ENCODE results near the gene GPR84. TPM values are rescaled to one million over a fixed set of nuclear protein-coding genes. Genes with fewer than 3 reads are reported as not detected.
A peak's percentile ranks its signal among the peaks of the same experiment; 100 is the strongest.

Gene GPR84
- total and polyA plus RNA-seq, 9 of the 15 experiments (the other 6 are each of a cell fraction or from before 2014, with no cell fraction given), result 0.07 to 0.18 (median 0.11) TPM; not detected in 5

GRCh38 chr12:54368709-54369596 lies 4.7 kb upstream of the GPR84 start (continued):
- TF ChIP-seq FOXP4 (CRISPR knock-in tag; IDR thresholded peaks at IDR 0.05; ENCODE audit: borderline replicate concordance), result no peak
- no peak for TF ChIP-seq KLF13 (tag; IDR thresholded peaks at IDR 0.05; ENCODE audit: borderline replicate concordance, low read depth)
- no peak for TF ChIP-seq ARID2 (IDR thresholded peaks at IDR 0.05)
- TF ChIP-seq STAG1 (CRISPR knock-in tag; IDR thresholded peaks at IDR 0.05; ENCODE audit: borderline replicate concordance), result peak; percentile 92
- no peak for TF ChIP-seq ZKSCAN1 (IDR thresholded peaks at IDR 0.05; ENCODE audit: low read depth, low read length)
- TF ChIP-seq MXI1 (IDR thresholded peaks at IDR 0.05; ENCODE audit: low read depth, low read length), result no peak
- TF ChIP-seq ZNF785 (CRISPR knock-in tag; IDR thresholded peaks at IDR 0.05), result no peak
- no peak for TF ChIP-seq DIDO1 (tag; IDR thresholded peaks at IDR 0.05; ENCODE audit: low read depth)
- no peak for TF ChIP-seq ZFP1 (CRISPR knock-in tag; IDR thresholded peaks at IDR 0.05)
- TF ChIP-seq, protein P1, sequence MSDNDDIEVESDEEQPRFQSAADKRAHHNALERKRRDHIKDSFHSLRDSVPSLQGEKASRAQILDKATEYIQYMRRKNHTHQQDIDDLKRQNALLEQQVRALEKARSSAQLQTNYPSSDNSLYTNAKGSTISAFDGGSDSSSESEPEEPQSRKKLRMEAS (CRISPR knock-in tag; IDR thresholded peaks at IDR 0.05), result peak; percentile 61; the same call in 1 of the 2 replicates
- TF ChIP-seq TEAD4 (IDR thresholded peaks at IDR 0.05; ENCODE audit: low read length), result peak; percentile 65
- no peak for TF ChIP-seq TEAD4 (CRISPR knock-in tag; IDR thresholded peaks at IDR 0.05; ENCODE audit: borderline replicate concordance)
- no peak for TF ChIP-seq ZNF354B (CRISPR knock-in tag; IDR thresholded peaks at IDR 0.05)
- TF ChIP-seq SMARCE1 (IDR thresholded peaks at IDR 0.05), result 0 out of 2 replicates have a peak, but pooled peaks have one; percentile 26
- TF ChIP-seq MIER1 (IDR thresholded peaks at IDR 0.05; ENCODE audit: low read depth), result no peak; the same call in 1 of the 2 replicates
- no peak; the same call in 1 of the 2 replicates for TF ChIP-seq PREB (CRISPR knock-in tag; IDR thresholded peaks at IDR 0.05)
- TF ChIP-seq ZNF324 (CRISPR knock-in tag; IDR thresholded peaks at IDR 0.05), result no peak
- no peak for TF ChIP-seq ZNF436 (CRISPR knock-in tag; IDR thresholded peaks at IDR 0.05)
- peak; percentile 64; the same call in 1 of the 2 replicates for TF ChIP-seq ARID4B (CRISPR knock-in tag; IDR thresholded peaks at IDR 0.05)

Measured in K562 (cell line).